NCI-H446 treated with DMSO at 0.1 percent for 48 hours (cell line): ENCODE data around the gene TPPP.
A peak's percentile ranks its signal among the peaks of the same experiment; 100 is the strongest.

ENCODE experiments used
- DNase-seq: peaks from one replicate; lab custom pipeline; 2025; lab: John Stamatoyannopoulos, UW

Gene TPPP

GRCh38 chr5:624951-625230, 68.3 kb downstream of the TPPP start:
- DNase-seq: no peak

DNA sequence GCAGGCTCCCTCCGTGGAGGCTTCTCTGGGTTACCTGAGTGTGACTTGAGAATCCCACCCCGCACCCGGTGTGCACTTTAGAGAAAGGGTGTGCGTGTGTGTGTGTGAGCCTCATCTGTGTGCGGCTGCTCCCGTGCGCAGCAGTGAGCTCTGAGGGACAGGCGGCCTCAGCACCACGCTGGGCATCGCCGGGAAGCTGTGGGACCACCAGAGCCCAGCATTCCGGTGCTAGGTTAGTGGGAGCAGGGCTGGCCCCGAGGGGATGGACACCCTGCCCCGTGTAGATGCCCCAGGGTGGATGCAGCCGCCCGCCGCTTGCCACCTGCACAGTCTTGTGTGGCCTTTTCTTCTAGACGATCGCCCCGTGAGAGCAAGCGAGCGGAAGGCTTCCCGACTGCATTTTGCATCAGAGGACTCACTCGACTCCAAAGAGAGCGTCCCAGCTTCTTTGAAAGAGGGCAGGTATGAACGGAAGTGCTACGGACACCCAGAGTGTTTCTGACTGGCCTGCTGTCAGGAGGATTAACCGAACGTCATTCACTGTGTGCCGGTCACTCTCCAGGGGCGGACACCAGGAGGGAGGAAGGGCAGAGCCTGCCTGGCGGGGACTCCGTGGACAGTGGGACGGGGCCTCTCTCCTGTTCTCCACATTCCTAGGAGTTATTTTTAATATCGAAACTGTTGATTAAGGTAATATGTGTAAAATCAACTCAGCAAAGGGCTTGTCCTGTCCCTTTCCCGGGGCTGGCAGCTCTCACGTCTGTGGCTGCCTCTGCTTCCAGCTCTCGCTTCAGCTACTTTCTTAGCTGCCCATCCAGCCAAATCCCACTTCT, 68.8 kb downstream of the TPPP start:
- DNase-seq: no peak

GRCh38 chr5:623531-623930, 69.6 kb downstream of the TPPP start:
- DNase-seq: no peak

- DNase-seq: no peak
Measured at GRCh38 chr5:622946-623522, 70.1 kb downstream of the TPPP start.

GRCh38 chr5:622359-622758, 70.8 kb downstream of the TPPP start:
- no peak for DNase-seq

DNA sequence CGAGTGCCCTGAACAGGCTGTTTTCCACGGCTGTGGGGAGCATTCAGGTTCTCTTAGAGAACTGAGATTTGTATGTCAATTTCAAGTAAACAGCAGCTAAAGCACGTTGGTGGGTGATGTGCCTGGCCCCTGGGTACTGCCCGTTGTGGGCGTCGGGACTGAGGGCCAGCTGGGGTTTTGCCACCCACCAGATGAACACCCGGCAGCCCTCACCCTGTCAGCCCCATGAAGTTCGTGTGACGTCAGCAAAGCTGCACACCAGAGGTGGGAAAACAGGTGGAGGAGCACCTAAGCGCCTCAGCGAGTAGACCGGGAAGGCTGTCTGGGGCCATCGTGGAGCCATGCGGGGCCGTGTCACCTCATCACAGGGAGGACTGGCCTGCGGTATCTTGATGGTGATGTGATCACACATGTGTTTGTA, 71.8 kb downstream of the TPPP start:
- no peak for DNase-seq

DNA sequence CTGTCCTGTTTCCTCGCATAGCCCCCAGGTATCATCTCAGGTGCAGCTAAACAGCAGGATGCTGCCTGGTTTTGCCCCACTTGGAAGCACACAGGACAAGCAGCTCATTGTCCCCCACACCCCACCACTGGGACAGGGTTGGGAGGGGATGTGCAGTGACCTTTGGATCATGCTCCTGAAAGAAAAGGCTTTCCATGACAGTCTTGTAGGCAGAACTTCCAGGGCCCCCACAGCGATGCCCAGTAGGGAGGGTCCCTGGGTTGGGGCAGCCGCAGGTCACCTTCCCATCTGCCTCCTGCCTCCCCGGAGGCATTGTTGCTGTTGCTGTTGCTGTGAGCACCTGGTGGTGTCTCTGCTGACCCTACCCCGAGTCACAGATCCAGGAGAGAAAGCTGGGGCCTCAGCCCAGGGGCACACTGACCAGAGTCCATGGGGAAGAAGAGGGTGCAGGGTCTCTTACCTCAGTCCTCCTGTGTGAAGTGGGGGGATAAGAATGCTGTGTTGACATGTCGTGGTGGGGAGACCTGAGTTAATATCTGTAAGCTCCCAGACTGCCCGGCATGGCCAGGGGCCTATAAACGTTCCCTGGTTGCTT, 72.5 kb downstream of the TPPP start:
- DNase-seq: no peak

GRCh38 chr5:620152-620551, 73.0 kb downstream of the TPPP start:
- no peak for DNase-seq

- no peak for DNase-seq
Measured at GRCh38 chr5:619444-619843, 73.7 kb downstream of the TPPP start.

DNA sequence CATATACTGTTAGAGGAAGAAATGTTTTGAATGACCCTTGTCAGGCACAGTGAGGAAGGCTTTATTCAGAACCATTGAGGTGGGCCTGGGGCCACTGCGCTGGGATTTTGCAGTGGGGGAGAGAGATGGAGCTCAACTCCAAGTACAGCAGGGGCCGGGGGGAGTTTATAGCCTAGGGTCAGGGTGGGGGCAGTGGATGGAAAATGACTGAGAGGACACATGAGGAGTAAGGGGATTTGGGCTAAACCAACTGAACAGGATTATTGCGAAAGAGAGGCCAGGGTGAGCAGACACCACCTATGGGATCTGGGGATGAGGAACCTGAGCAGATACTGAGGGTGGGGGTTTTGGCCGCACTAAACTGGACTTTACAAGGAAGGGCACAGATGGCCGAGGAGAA, 74.7 kb downstream of the TPPP start:
- no peak for DNase-seq

DNA sequence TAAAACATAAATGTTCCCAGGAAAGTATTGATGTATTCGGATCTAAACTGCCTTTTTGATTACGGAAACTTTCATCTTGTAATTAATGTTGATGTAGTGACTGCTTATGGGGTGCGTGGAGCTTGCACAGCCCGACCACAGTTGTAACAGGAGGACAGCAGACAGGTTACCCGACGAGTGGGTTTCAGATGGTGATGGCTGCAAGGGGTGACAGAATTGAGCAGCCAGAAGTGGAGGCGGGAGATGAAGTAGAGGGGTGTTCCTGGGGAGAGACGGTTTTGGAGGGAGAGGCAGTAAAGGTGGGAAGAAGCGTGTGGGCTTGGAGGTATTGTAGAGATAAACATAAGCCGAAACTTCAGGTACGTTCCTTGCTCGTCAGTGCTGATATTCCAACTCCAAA, 75.3 kb downstream of the TPPP start:
- DNase-seq: no peak

DNA sequence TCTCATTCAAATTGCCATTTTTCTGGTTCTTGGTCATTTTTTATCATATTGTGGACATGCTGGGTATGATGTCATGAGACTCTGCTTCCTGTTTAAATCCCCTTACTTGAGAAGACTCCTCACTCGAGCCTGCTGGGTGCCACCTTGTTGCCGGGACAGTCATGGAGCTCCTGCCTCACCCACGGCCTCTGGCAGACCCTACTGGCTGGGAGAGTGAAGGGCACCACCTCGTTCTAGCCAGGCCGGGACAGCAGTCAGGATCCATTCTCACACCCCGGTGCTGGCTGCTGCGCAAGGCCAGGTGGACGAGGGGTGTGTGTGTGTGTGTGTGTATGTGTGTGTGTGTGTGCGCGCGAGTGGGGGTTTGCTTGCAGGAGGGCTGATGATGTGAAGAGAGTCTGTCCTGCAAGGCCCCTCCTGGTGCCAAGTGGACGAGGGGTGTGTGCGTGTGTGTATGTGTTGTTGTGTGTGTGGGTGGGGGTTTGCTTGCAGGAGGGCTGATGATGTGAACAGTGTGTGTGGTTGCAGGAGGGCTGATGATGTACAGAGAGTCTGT, 76.6 kb downstream of the TPPP start:
- no peak for DNase-seq

DNA sequence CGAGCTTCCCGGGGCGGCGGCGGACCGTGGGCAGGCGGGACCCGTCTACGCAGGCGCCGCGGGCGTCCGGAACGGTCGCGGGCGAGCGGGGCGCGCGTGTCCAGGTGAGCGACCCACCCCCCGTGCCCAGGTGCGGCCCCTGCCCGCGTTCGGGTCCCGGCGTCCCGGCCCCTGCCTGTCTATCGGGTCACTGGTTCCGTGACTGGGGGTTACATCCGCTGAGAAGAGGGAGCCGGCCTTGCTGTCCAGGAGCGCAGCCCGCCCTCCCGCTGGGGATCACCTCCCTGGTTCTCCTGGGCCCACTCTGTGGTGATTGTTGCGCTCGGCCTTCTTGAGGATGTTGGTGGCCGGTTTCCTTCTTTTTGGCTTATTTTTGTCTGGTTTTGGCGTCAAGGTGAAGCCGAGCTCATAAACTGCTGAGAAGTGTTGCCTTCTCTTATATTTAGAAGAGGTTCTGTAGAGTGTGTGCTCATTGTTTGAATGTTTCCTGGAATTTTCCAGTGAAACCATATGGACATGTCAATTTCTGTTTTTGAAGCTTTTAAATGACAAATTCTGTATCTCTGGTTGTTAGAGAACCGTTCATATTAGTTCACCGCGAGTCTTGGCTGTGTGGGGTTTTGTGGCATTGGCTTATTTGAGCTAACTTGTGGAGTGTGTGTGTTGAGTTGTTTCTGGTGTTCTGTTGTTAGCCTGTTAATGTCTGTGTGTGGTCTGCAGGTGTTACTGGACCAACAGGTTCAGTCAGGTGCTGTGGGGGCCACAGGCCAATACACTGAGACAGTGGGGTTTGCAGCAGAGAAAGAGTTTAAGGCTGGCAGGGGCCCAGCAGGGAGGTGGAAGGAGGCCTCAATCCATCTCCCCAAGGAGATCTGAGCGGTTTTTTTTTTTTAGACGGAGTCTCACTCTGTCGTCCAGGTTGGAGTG, 80.4 kb downstream of the TPPP start:
- DNase-seq: peak; percentile 5

GRCh38 chr5:611731-612486, 81.2 kb downstream of the TPPP start, which contains the start of gene CEP72:
CEP72 (plus strand) TSS chr5:612340; CDS start chr5:612362, 22 bp downstream.
- peak; percentile 79 for DNase-seq

GRCh38 chr5:610744-611730, 82.1 kb downstream of the TPPP start:
- no peak for DNase-seq

DNA sequence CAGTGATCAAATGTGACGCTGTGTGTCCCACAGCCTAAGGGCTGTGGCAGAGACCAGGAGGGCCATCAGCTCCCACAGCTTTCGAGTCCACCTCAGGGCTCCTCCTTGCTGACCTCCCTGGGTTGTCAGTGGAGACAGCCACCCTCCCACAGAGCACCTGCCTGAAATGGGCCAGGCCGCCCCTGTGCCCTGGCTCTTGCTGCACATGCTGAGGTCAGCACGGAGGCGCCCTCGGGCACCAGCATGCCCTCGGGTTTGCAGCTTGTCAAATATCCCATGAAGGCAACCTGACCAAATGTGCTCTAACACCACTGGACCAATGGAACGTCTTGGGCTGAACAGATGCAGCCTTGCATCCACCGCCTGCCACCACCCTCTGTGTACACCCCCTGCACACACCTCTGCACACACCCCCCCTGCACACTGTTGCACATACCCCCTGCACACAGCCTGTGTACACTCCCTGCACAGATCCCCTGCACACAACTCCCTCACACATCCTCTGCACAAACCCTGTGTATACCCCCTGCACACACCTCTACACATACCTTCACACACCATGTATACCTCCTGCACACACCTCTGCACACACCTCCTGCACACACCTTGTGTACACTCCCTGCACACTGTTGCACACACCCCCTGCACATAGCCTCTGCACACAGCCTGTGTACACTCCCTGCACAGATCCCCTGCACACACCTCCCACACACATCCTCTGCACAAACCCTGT, 83.0 kb downstream of the TPPP start:
- no peak for DNase-seq
